Measurements from ENCODE around the gene MIF4GD.

The MIF4GD gene

GRCh38 chr17:75245011-75245410 is 26.0 kb downstream of the MIF4GD start:
- TF ChIP-seq, protein P1, sequence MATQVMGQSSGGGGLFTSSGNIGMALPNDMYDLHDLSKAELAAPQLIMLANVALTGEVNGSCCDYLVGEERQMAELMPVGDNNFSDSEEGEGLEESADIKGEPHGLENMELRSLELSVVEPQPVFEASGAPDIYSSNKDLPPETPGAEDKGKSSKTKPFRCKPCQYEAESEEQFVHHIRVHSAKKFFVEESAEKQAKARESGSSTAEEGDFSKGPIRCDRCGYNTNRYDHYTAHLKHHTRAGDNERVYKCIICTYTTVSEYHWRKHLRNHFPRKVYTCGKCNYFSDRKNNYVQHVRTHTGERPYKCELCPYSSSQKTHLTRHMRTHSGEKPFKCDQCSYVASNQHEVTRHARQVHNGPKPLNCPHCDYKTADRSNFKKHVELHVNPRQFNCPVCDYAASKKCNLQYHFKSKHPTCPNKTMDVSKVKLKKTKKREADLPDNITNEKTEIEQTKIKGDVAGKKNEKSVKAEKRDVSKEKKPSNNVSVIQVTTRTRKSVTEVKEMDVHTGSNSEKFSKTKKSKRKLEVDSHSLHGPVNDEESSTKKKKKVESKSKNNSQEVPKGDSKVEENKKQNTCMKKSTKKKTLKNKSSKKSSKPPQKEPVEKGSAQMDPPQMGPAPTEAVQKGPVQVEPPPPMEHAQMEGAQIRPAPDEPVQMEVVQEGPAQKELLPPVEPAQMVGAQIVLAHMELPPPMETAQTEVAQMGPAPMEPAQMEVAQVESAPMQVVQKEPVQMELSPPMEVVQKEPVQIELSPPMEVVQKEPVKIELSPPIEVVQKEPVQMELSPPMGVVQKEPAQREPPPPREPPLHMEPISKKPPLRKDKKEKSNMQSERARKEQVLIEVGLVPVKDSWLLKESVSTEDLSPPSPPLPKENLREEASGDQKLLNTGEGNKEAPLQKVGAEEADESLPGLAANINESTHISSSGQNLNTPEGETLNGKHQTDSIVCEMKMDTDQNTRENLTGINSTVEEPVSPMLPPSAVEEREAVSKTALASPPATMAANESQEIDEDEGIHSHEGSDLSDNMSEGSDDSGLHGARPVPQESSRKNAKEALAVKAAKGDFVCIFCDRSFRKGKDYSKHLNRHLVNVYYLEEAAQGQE (IDR thresholded peaks at IDR 0.05; ENCODE audit: insufficient read depth in 1 of 2, low read depth in 2 of 2, low read length in 2 of 2): no peak

GRCh38 chr17:75244133-75244866 is 26.7 kb downstream of the MIF4GD start:
- TF ChIP-seq TAF1 (IDR thresholded peaks at IDR 0.05; ENCODE audit: borderline replicate concordance, insufficient read depth, low read length) (no peak), SIN3A (IDR thresholded peaks at IDR 0.05; ENCODE audit: borderline replicate concordance, insufficient read depth, low read length) (no peak), POLR2AphosphoS5 (IDR thresholded peaks at IDR 0.05; ENCODE audit: low read depth, low read length) (no peak)
- TF ChIP-seq, protein P1 (IDR thresholded peaks at IDR 0.05; ENCODE audit: insufficient read depth in 1 of 2, low read depth in 2 of 2, low read length in 2 of 2): no peak

DNA sequence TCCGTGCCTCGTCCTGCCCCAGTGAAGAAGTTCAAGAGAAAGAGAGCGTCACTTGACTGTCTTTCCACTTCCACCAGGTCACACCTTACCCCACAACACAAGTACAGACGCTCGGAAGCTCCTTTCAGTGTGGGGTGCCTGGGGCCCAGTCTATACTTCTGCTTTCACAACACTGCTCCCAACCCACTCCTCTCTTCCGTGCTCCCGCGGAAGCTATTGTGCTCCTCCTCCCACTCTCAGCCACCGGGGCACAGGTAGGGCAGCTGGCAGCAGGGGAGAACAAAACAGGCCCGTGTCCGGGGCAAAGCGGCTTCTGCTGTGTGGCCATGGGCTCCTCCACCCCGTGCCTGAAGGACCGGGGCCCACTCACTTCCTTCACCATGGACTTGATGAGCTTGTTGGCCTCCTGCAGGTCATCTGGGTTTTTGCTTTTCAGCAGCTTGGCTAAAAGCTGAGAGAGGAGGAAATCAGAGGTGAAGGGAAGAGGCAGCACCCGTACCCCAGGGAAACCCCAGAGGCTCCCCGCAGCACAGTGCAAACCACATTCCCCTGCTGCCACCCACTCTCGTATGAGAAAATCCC is 28.5 kb downstream of the MIF4GD start:
- TF ChIP-seq POLR2AphosphoS5 (IDR thresholded peaks at IDR 0.05; ENCODE audit: low read depth, low read length) (no peak), SIN3A (IDR thresholded peaks at IDR 0.05; ENCODE audit: borderline replicate concordance, insufficient read depth, low read length) (no peak)
- TF ChIP-seq, protein P1 (IDR thresholded peaks at IDR 0.05; ENCODE audit: insufficient read depth in 1 of 2, low read depth in 2 of 2, low read length in 2 of 2): no peak

DNA sequence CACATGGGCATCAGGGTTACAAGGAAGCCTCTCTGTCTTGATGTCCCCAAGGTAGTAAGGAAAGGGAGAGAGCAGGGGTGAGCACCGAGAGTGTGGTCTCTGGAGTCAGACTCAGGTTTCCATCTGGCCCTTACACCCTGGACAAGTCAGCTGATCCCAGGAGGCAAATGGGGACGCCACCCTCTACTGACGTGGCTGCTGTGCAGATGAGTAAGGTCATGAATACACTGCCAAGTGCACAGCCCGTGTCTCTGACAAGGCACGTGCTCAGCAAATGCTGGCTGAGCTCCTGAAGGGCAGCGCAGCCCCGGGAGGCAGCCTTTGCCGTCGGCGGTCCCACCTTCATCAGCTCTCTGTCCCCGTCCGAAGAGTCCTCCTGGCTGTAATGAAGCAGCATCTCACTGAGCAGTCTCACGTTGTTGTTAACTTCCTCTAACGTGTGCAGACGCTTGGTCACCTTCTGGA is 29.0 kb downstream of the MIF4GD start:
- TF ChIP-seq, protein P1 (IDR thresholded peaks at IDR 0.05; ENCODE audit: insufficient read depth in 1 of 2, low read depth in 2 of 2, low read length in 2 of 2): no peak
- no peak for TF ChIP-seq FOXP2 (optimal IDR thresholded peaks at IDR 0.05; ENCODE audit: borderline replicate concordance, extremely low read depth, extremely low read length, insufficient read depth)
- no peak for TF ChIP-seq TAF1 (IDR thresholded peaks at IDR 0.05; ENCODE audit: borderline replicate concordance, insufficient read depth, low read length)
- no peak for TF ChIP-seq SIN3A (IDR thresholded peaks at IDR 0.05; ENCODE audit: borderline replicate concordance, insufficient read depth, low read length)
- no peak for TF ChIP-seq POLR2AphosphoS5 (IDR thresholded peaks at IDR 0.05; ENCODE audit: low read depth, low read length)

- TF ChIP-seq TAF1 (IDR thresholded peaks at IDR 0.05; ENCODE audit: borderline replicate concordance, insufficient read depth, low read length) (no peak), POLR2AphosphoS5 (IDR thresholded peaks at IDR 0.05; ENCODE audit: low read depth, low read length) (no peak), FOXP2 (optimal IDR thresholded peaks at IDR 0.05; ENCODE audit: borderline replicate concordance, extremely low read depth, extremely low read length, insufficient read depth) (no peak)
Observed at GRCh38 chr17:75241502-75241901, 29.5 kb downstream of the MIF4GD start.

All from PFSK-1 (cell line).